ENCODE results near the gene UBTD2. TPM values are rescaled to one million over a fixed set of nuclear protein-coding genes. Genes with fewer than 3 reads are reported as not detected.

Gene UBTD2
- polyA plus RNA-seq, 3 donors = 2.3 to 3.2 (median 2.6) TPM

GRCh38 chr5:172276214-172276613, 7.3 kb downstream of the UBTD2 start:
- peaks cover 9% of the 10 kb centered on the region for H4K20me1 ChIP-seq (ENCODE audit: insufficient read depth, low read length)
- Mint-ChIP-seq H3K27ac (peak overlapping the region in 4 of 7 donors; percentile 32 to 81 (median 64)), H3K9me3 (peaks cover 0 to 3% (median 0%) of the 10 kb centered on the region in 7 donors), H3K4me1 (peaks cover 30% of the 10 kb centered on the region), H3K4me3 (no peak overlapping the region), H3K36me3 (peaks cover 7 to 9% of the 10 kb centered on the region in 2 donors), H3K27me3 (ENCODE audit: low read depth in 3 of 3) (peaks cover 0 to 1% (median 0%) of the 10 kb centered on the region in 3 donors)
- no peak overlapping the region for H3K27ac ChIP-seq (ENCODE audit: low read depth in 1 of 2, low read length in 2 of 2)
- no peaks in the 10 kb centered on the region for H3K9me3 ChIP-seq (replicated peaks in 1 of 2; ENCODE audit: control insufficient read depth in 1 of 2, insufficient read depth in 1 of 2, low read length in 2 of 2)
- H3K4me2 ChIP-seq (replicated peaks; ENCODE audit: extremely low read depth, low read length, poor library complexity, severe bottlenecking) = no peak overlapping the region
- H3K27me3 ChIP-seq (ENCODE audit: control insufficient read depth in 2 of 2, insufficient read depth in 2 of 2, low read length in 2 of 2) = no peaks in the 10 kb centered on the region
- TF ChIP-seq CTCF (IDR thresholded peaks at IDR 0.05) = no peak
- H3K4me1 ChIP-seq (ENCODE audit: control insufficient read depth in 1 of 2, insufficient read depth in 2 of 2, low read length in 2 of 2) = peaks cover 11 to 30% of the 10 kb centered on the region in 2 donors
- H2AFZ ChIP-seq (ENCODE audit: insufficient read depth, low read depth, low read length, poor library complexity, severe bottlenecking) = no peak overlapping the region
- no peak overlapping the region for H3K9ac ChIP-seq (ENCODE audit: insufficient read depth, low read length, poor library complexity, severe bottlenecking)
- 100% methylated on average over 2 of the region's 3 CpGs for WGBS (ENCODE audit: insufficient coverage)
- no peak overlapping the region for H3K4me3 ChIP-seq (replicated peaks in 1 of 3; ENCODE audit: low read depth in 2 of 3, low read length in 3 of 3)
- peaks cover 53% of the 10 kb centered on the region for H3K79me2 ChIP-seq (ENCODE audit: insufficient read depth, low read length)
- H3K36me3 ChIP-seq (replicated peaks in 1 of 2; ENCODE audit: control insufficient read depth in 1 of 2, insufficient read depth in 2 of 2, low read length in 2 of 2) = no peaks in the 10 kb centered on the region
- intact Hi-C loops (cut with micrococcal nuclease) = no loop called here
- no peak for DNase-seq

GRCh38 chr5:172274951-172275753, 8.4 kb downstream of the UBTD2 start:
- no peak overlapping the region for H3K4me2 ChIP-seq (replicated peaks; ENCODE audit: extremely low read depth, low read length, poor library complexity, severe bottlenecking)
- peaks cover 11 to 28% of the 10 kb centered on the region in 2 donors for H3K4me1 ChIP-seq (ENCODE audit: control insufficient read depth in 1 of 2, insufficient read depth in 2 of 2, low read length in 2 of 2)
- no peaks in the 10 kb centered on the region for H3K27me3 ChIP-seq (ENCODE audit: control insufficient read depth in 2 of 2, insufficient read depth in 2 of 2, low read length in 2 of 2)
- H3K79me2 ChIP-seq (ENCODE audit: insufficient read depth, low read length) = peaks cover 45% of the 10 kb centered on the region
- H3K9ac ChIP-seq (ENCODE audit: insufficient read depth, low read length, poor library complexity, severe bottlenecking) = no peak overlapping the region
- Mint-ChIP-seq H3K27me3 (ENCODE audit: low read depth in 3 of 3) (peaks cover 0 to 1% (median 0%) of the 10 kb centered on the region in 3 donors), H3K27ac (peak overlapping the region; percentile 16 to 85 (median 62)), H3K9me3 (peaks cover 0 to 3% (median 0%) of the 10 kb centered on the region in 7 donors), H3K4me3 (peak overlapping the region in 1 of 2 donors; percentile 34), H3K4me1 (peaks cover 30% of the 10 kb centered on the region), H3K36me3 (peaks cover 9% of the 10 kb centered on the region in 2 donors)
- intact Hi-C loops (cut with micrococcal nuclease) = no loop called here
- DNase-seq = peak; percentile 54 to 91 (median 65)
- H3K36me3 ChIP-seq (replicated peaks in 1 of 2; ENCODE audit: control insufficient read depth in 1 of 2, insufficient read depth in 2 of 2, low read length in 2 of 2) = no peaks in the 10 kb centered on the region
- no peak overlapping the region for H2AFZ ChIP-seq (ENCODE audit: insufficient read depth, low read depth, low read length, poor library complexity, severe bottlenecking)
- TF ChIP-seq CTCF (IDR thresholded peaks at IDR 0.05) = no peak
- 36% methylated on average over 11 of the region's 14 CpGs for WGBS (ENCODE audit: insufficient coverage)
- H3K27ac ChIP-seq (ENCODE audit: low read depth in 1 of 2, low read length in 2 of 2) = peak overlapping the region; percentile 17 to 50
- no peaks in the 10 kb centered on the region for H3K9me3 ChIP-seq (replicated peaks in 1 of 2; ENCODE audit: control insufficient read depth in 1 of 2, insufficient read depth in 1 of 2, low read length in 2 of 2)
- no peak overlapping the region for H3K4me3 ChIP-seq (replicated peaks in 1 of 3; ENCODE audit: low read depth in 2 of 3, low read length in 3 of 3)
- H4K20me1 ChIP-seq (ENCODE audit: insufficient read depth, low read length) = peaks cover 4% of the 10 kb centered on the region

Measured in CD14-positive monocyte (primary cell).